ENCODE results near the gene IL1RAPL2.
"Not testable (repeated sequence)": the region's sequence is repeated elsewhere in the genome, so short reads cannot be mapped to it uniquely, and the experiment has no call there.

Gene IL1RAPL2

DNA sequence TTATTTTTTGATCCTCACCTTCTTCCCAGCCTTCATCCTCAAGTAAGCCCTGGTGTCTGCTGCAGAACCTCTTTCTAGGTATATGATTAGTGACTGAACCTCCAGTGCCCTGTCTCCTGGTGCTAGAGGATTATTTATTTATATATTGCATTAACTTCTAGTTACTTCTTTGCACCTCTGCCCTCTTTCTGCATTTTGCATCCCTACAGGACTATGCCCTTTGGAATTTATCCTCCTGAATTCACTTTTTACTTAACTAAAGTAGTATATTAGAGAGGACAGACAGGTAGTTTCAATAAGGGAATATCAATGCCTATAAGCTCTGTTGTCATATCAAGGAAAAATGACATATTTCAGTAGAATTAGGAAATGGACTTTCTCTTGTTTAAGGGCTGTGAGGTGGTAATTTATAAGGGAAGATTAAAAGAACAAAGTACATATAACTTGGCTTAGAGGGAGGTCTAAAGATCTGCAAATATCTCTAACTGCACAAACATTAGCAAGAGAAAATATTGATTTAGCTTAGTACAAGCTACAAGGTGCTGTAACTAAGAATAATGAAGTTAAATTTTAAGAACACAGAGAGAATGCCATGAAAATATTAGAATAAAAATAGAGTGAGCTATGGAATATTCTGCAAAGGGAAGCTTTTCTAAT is 472.8 kb downstream of the IL1RAPL2 start:
- DNase-seq: no peak

GRCh38 chrX:105050921-105051320 is 484.9 kb downstream of the IL1RAPL2 start:
- DNase-seq: no peak

GRCh38 chrX:105051364-105051763 is 485.4 kb downstream of the IL1RAPL2 start:
- no peak for DNase-seq

DNA sequence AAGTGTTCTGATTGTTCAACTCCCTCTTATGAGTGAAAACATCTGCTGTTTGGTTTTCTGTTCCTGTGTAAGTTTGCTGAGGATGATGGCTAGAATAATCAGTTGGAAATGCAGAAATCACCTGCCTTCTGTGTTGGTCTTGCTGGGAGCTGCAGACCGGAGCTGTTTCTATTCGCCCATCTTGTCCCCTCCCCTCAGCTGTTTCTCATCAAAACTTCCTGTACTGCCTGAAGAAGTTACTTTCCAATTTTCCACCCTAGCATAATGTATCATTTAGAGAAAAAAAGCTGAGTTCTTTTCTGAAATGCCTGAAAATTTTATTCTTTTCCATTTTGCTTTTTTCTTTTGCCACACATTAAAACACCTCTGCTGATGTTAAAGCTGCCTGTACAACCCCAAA is 486.9 kb downstream of the IL1RAPL2 start:
- DNase-seq: no peak

- DNase-seq: no peak
Measured at GRCh38 chrX:105063743-105064142, 497.7 kb downstream of the IL1RAPL2 start.

DNA sequence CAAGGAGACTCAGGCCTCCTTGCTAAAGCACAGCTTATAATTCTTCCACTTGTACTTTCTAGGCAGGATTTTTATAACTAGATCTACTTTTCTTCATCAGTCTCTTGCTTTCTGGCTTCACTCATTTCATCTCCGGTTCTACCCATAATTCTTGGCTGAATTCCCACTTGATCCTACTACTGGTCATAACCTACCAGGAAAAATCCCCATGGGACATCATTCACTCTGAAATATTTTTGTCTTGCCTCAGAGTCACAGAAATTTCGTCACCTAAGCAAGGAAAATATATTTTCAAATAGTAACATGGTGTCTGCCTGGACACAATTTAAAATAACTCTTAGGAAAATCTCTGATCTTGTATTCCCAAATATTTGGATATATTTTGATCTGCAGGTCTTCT is 532.2 kb downstream of the IL1RAPL2 start:
- DNase-seq: no peak

GRCh38 chrX:105098812-105099211 is 532.8 kb downstream of the IL1RAPL2 start:
- no peak for DNase-seq

DNA sequence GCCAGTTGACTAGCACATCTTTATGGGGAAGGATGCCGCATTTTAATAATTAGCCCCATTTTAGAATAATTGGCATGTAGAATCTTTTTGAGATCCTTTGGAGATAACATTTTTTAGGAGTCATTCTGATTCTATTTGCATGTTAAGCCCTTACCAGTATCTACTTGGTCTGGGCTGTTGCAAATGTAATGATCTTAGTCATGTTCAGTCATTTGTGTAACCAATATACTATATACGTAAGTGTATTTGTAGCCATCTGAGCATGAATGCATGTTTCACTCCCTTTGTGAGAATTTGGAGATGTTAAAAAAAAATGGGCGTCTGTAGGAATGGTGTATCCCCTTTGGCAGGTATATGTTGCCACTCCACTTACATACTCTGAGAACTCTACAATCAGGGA is 535.4 kb downstream of the IL1RAPL2 start:
- DNase-seq: no peak

DNA sequence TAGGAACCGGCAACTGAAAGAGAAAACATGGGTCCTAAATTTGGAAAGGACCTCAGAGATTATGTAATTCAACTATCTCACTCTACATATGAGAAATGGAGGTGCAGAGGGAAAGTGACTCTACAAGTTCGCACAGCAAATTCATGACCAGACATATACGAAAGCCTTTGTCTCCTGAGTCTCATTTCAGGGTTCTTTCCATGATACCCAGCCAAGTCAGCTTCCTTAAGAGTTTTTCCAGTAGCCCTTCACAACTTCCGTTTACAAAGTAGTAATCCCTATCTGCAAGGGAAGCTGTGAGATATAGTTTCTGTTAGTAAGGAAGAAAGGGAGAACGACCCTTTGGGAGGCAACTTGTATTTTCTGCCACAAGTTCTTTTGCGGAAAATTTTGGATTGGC is 543.9 kb downstream of the IL1RAPL2 start:
- DNase-seq: no peak

- no peak for DNase-seq
Measured at GRCh38 chrX:105114554-105115130, 548.6 kb downstream of the IL1RAPL2 start.

GRCh38 chrX:105115596-105116320 is 549.8 kb downstream of the IL1RAPL2 start:
- DNase-seq: not testable (repeated sequence)

DNA sequence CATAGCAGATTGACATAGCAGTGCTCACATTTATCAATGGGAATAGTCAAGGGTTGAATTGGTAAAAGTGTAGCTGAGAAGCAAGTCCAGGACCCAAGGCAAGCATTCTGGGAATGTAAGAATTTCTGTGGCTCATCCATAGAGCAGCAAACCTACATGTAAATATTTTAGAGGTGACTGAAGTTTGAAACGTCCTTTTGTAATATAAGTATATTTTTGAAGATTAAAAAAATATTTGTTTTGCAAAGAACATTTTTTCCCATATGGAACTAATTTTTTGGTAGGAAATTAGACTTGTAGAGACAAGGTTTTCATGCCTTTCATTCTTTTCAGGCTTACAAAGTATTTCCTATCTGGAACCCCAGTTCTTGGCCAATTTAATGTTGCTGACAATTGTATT is 550.5 kb downstream of the IL1RAPL2 start:
- DNase-seq: no peak

GRCh38 chrX:105117621-105118020 is 551.6 kb downstream of the IL1RAPL2 start:
- DNase-seq: no peak

- DNase-seq: no peak
Measured at GRCh38 chrX:105120463-105120862, 554.5 kb downstream of the IL1RAPL2 start.

- DNase-seq: no peak
Measured at GRCh38 chrX:105121186-105121585, 555.2 kb downstream of the IL1RAPL2 start.

DNA sequence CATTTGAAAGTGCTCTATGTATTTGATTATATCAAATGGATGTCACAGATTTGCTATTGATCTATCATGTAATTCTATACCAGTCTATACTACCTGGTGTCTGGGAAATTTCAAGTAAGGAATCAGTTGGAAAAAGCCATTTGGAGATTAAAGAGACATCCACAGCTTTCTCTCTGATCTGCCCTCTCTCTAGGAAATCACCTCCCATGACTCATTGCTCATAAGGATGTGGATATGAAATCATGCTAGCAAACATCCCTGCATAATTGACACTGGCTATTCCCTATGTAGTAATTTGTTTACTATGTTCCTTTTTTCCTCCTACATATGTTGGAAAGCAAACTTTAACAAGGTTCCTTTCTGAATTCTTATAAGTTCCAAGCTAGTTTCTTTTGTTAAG is 560.2 kb downstream of the IL1RAPL2 start:
- DNase-seq: no peak

- DNase-seq: no peak
Measured at GRCh38 chrX:105134273-105134672, 568.3 kb downstream of the IL1RAPL2 start.

- no peak for DNase-seq
Measured at GRCh38 chrX:105136786-105137185, 570.8 kb downstream of the IL1RAPL2 start.

DNA sequence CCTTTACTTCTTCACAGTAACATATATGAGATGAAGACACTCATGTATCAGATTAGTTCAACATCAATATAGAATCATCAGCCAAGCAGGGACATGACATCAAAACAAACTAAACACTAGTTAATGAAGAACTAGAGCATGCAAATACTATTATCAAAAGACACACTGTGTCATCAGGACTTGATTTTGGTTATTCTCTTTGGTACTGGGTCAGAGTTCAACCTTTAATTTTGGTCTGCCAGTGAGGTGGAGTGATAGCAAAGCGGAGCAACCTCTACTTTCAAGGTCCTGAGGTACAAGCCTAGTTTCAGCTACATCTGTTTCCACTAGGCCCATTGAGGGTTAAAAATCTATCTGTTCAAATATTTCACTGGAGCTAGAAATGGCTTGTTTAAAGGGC is 584.0 kb downstream of the IL1RAPL2 start:
- no peak for DNase-seq

- DNase-seq: no peak
Measured at GRCh38 chrX:105150557-105150956, 584.6 kb downstream of the IL1RAPL2 start.

DNA sequence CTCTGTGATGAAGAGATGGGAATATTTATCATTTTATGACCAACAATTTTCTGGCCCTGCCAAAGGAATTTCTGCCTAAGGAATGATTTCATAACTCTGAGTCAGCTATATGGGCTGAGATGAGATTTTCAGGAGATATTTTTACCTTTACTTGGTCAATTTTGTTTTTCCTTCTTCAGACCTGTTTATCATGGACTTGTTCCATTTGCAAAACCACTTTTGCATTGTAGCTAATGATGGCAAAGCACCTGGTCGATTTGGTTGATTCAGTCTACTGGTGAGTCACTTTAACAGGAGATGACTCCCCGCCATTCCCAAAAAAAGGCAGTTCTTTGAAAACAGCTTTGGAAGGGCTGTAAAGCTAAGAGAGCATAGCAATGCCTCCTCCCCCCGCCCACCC is 601.2 kb downstream of the IL1RAPL2 start:
- no peak for DNase-seq

GRCh38 chrX:105168577-105168976 is 602.6 kb downstream of the IL1RAPL2 start:
- DNase-seq: no peak

GRCh38 chrX:105173071-105173470 is 607.1 kb downstream of the IL1RAPL2 start:
- DNase-seq: no peak

DNA sequence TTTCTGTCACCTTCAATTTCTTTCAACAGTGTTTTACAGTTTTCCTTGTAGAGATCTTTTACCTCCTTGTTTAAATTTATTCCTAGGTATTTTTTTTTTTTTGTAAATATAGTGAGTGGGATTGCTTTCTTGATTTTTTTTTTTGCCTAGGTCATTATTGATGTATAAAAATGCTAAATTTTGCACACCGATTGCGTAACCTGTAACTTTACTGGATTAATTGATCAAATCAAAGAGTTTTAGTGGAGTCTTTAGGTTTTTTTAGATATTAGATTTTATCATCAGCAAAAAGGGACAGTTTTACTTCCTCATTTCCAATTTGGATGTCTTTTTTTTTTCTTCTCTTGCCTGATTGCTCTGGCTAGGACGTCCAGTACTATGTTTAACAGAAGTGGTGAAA is 613.6 kb downstream of the IL1RAPL2 start:
- no peak for DNase-seq
